ENCODE measurements around the gene BFSP2.

DNA sequence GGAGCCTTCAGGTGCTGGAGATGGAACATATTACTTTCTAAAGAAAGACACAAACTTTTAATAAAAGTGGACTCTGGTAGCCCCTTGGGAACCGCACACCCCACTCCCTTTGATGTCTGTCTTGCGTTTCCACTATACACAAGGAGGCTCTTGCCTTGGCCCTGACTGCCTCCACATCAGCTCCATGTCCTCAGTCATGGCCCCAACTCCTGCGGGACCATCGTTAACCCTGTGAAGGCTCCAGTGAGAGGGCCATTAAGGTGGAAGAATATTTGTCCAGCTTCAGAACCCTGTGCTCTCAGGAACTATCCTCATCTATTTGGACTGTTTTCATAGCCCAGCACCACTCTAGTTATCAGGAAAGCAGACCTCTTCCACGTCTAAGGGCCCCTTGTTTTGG is 16.1 kb upstream of the BFSP2 start:
- TF ChIP-seq, protein P1, sequence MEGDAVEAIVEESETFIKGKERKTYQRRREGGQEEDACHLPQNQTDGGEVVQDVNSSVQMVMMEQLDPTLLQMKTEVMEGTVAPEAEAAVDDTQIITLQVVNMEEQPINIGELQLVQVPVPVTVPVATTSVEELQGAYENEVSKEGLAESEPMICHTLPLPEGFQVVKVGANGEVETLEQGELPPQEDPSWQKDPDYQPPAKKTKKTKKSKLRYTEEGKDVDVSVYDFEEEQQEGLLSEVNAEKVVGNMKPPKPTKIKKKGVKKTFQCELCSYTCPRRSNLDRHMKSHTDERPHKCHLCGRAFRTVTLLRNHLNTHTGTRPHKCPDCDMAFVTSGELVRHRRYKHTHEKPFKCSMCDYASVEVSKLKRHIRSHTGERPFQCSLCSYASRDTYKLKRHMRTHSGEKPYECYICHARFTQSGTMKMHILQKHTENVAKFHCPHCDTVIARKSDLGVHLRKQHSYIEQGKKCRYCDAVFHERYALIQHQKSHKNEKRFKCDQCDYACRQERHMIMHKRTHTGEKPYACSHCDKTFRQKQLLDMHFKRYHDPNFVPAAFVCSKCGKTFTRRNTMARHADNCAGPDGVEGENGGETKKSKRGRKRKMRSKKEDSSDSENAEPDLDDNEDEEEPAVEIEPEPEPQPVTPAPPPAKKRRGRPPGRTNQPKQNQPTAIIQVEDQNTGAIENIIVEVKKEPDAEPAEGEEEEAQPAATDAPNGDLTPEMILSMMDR (IDR thresholded peaks at IDR 0.05; ENCODE audit: poor library complexity) = no peak
- TF ChIP-seq EZH2 (IDR thresholded peaks at IDR 0.05; ENCODE audit: borderline replicate concordance) = no peak
